Kidney (tissue), 14 donors: ENCODE measurements around the gene HSPA14. TPM values are rescaled to one million over a fixed set of nuclear protein-coding genes. Genes with fewer than 3 reads are reported as not detected.

ENCODE experiments used
- DNase-seq, 5 donors: peaks; one replicate each; pipeline ENCODE4 v3.0.0-alpha.2; 2013 to 2020
- FAIRE-seq: peaks from 2 replicates; lab custom pipeline; 2012; peaks lifted over from hg19 to GRCh38; lab: Jason Lieb, UNC
- H3K27ac ChIP-seq, 2 donors: one replicate each; pipeline ENCODE4 v1.7.0; 2013; ENCODE audit warnings: low read depth in 2 of 2, low read length in 2 of 2, inconsistent platforms in 1 of 2
- H3K27me3 ChIP-seq: one replicate; pipeline ENCODE4 v1.7.1; 2013; ENCODE audit warnings: low read length, inconsistent platforms; ENCODE audit not compliant: control insufficient read depth, insufficient read depth
- H3K36me3 ChIP-seq, 3 donors: one replicate each; pipeline versions ENCODE4 v1.7.0 to v1.7.1; 2013; ENCODE audit warnings: low read length in 3 of 3, control low read depth in 1 of 3, inconsistent platforms in 1 of 3; ENCODE audit not compliant: insufficient read depth in 3 of 3, control insufficient read depth in 2 of 3
- H3K4me1 ChIP-seq, 3 donors: one replicate each; pipeline versions ENCODE4 v1.7.0 to v1.7.1; 2013; ENCODE audit warnings: low read length in 3 of 3, inconsistent platforms in 1 of 3, low read depth in 1 of 3; ENCODE audit not compliant: control insufficient read depth in 2 of 3, insufficient read depth in 2 of 3
- H3K4me3 ChIP-seq, 3 donors: one replicate each; pipeline versions ENCODE4 v1.7.0 to v1.8.1; 2013; ENCODE audit warnings: low read length in 3 of 3, control low read depth in 1 of 3, inconsistent platforms in 1 of 3
- H3K9ac ChIP-seq, 3 donors: one replicate each; pipeline versions ENCODE4 v1.7.0 to v1.7.1; 2013; ENCODE audit warnings: low read length in 3 of 3, control low read depth in 1 of 3, inconsistent platforms in 1 of 3
- H3K9me3 ChIP-seq, 3 donors: one replicate each; pipeline versions ENCODE4 v1.7.0 to v1.7.1; 2013; ENCODE audit warnings: low read length in 3 of 3, control low read depth in 1 of 3, inconsistent platforms in 1 of 3; ENCODE audit not compliant: control insufficient read depth in 2 of 3, insufficient read depth in 1 of 3
- intact Hi-C: fragments of 100-400 bp; cut with DNase I; formaldehyde crosslinking; loops from one replicate; pipeline ENCODE4 v1.11.1; 2022
- polyA plus RNA-seq: library from polyadenylated mRNA; stranded (reverse); fragments of 350-450 nt; fragmentation: Illumina TruSeq; extraction: RNeasy Lipid Tissue Mini Kit (QIAGEN cat#74804); gene quantifications from one replicate; pipeline ENCODE4 v1.2.3, GENCODE V29; 2014; ENCODE audit warnings: low read depth, low replicate concordance; ENCODE audit not compliant: insufficient read depth
- total RNA-seq: library from RNA; stranded (reverse); fragmentation: NEBNext Ultra II Directional; extraction: Animal tissue kit (Norgen Biotek cat#: 25700); gene quantifications from one replicate; pipeline ENCODE4 v1.2.1, GENCODE V29; 2021
- TF ChIP-seq, protein P1 (sequence below): IDR thresholded peaks from 3 replicates; pipeline ENCODE4 v1.5.1; 2012; ENCODE audit warnings: mild to moderate bottlenecking, moderate library complexity, borderline replicate concordance; ENCODE audit not compliant: insufficient read depth; ENCODE audit errors: extremely low read depth
- donor health status: control.
- donor health status: control.
- donor health status: control.
- donor health status: control.
- donor health status: control.
- donor health status: DM: yes; HTN: yes; CAD: no.
- donor health status: Normal renal cell carcinoma (clear cell type).

The HSPA14 gene
- total and polyA plus RNA-seq, 2 donors from 2014 or later, result 9.7 to 10.4 TPM

DNA sequence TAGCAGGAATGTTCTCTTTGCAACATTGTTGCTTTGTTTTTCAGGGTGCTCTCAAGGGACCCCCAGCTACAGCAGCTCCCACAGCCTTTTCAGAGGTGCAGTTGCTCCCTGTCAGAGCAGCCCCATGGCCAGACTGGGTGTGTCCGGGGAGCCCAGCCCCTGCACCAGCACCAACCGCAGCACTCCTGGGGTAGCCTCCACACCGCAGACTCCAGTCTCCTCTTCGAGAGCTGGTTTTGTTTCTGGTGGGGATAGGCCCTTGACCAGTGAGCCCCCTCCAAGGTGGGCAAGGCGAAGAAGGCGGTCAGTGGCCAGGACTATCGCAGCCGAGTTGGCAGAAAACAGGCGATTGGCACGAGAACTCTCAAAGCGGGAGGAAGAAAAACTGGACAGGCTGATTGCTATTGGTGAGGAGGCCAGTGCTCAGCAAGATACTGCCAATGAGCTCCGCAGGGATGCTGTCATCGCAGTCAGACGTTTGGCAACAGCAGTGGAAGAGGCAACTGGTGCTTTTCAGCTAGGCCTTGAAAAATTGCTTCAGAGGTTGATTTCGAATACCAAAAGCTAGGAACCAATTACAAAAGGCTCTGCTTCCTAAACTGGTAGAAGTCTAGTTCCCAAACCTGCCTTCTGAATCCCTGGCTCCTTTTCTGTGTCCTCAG lies 5.4 kb downstream of the HSPA14 start:
- Histone ChIP-seq H3K9me3 (no peaks in the 10 kb centered on the region), H3K9ac (no peak overlapping the region), H3K4me3 (no peak overlapping the region), H3K27ac (no peak overlapping the region), H3K27me3 (no peaks in the 10 kb centered on the region), H3K36me3 (peaks cover 3 to 44% (median 29%) of the 10 kb centered on the region in 3 donors), H3K4me1 (peaks cover 0 to 7% (median 0%) of the 10 kb centered on the region in 3 donors)
- intact Hi-C loops, result no loop called here
- TF ChIP-seq, protein P1, sequence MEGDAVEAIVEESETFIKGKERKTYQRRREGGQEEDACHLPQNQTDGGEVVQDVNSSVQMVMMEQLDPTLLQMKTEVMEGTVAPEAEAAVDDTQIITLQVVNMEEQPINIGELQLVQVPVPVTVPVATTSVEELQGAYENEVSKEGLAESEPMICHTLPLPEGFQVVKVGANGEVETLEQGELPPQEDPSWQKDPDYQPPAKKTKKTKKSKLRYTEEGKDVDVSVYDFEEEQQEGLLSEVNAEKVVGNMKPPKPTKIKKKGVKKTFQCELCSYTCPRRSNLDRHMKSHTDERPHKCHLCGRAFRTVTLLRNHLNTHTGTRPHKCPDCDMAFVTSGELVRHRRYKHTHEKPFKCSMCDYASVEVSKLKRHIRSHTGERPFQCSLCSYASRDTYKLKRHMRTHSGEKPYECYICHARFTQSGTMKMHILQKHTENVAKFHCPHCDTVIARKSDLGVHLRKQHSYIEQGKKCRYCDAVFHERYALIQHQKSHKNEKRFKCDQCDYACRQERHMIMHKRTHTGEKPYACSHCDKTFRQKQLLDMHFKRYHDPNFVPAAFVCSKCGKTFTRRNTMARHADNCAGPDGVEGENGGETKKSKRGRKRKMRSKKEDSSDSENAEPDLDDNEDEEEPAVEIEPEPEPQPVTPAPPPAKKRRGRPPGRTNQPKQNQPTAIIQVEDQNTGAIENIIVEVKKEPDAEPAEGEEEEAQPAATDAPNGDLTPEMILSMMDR, result no peak
- FAIRE-seq, result no peak
- DNase-seq, result no peak

DNA sequence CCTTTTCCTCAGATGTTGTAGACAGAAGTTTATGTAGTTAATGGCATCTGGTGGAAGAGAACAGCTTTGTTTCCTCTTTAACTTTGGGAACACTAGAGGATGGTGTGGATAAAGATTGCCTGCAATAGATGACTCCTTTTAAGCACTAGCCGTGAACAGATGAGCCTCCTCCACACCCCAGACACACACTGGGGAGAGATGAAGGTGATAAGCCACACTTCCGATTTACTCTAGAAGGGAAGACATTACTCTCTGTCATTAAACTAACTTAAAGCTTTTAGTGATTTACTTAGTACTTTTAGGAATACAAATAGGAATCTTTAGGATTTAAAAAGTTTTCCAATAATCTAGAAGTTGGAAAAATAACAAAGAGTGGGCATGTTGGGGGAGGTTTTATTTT lies 6.8 kb downstream of the HSPA14 start:
- peaks cover 5 to 44% (median 29%) of the 10 kb centered on the region in 3 donors for H3K36me3 ChIP-seq
- no peak overlapping the region for H3K4me3 ChIP-seq
- H3K27ac ChIP-seq, result no peak overlapping the region
- H3K9ac ChIP-seq, result no peak overlapping the region
- TF ChIP-seq, protein P1, result no peak
- intact Hi-C loops, result no loop called here
- no peaks in the 10 kb centered on the region for H3K27me3 ChIP-seq
- no peaks in the 10 kb centered on the region for H3K9me3 ChIP-seq
- no peak for FAIRE-seq
- no peak for DNase-seq
- no peaks in the 10 kb centered on the region for H3K4me1 ChIP-seq

- intact Hi-C loops, result no loop called here
- Histone ChIP-seq H3K9ac (no peak overlapping the region), H3K4me1 (no peaks in the 10 kb centered on the region), H3K36me3 (peaks cover 0 to 4% (median 2%) of the 10 kb centered on the region in 3 donors), H3K27me3 (no peaks in the 10 kb centered on the region), H3K9me3 (no peaks in the 10 kb centered on the region), H3K27ac (no peak overlapping the region), H3K4me3 (no peak overlapping the region)
- FAIRE-seq, result no peak
- DNase-seq, result no peak
- TF ChIP-seq, protein P1, result no peak
Observed at GRCh38 chr10:14852236-14852635, 14.1 kb downstream of the HSPA14 start.

GRCh38 chr10:14855453-14855852 lies 17.3 kb downstream of the HSPA14 start:
- TF ChIP-seq, protein P1, result no peak
- Histone ChIP-seq H3K27me3 (no peaks in the 10 kb centered on the region), H3K4me3 (no peak overlapping the region), H3K36me3 (peaks cover 0 to 7% (median 0%) of the 10 kb centered on the region in 3 donors), H3K9ac (no peak overlapping the region), H3K4me1 (no peaks in the 10 kb centered on the region), H3K9me3 (no peaks in the 10 kb centered on the region), H3K27ac (no peak overlapping the region)
- intact Hi-C loops, result no loop called here
- FAIRE-seq (no peak), DNase-seq (no peak)
